KMS-11 (cell line): Measurements from ENCODE around the gene TGM3.

Experiments
- H2AFZ ChIP-seq: fragments of 200-600 bp; sonication (generic); 2 replicates; pipeline ENCODE4 v1.6.1; 2016; ENCODE audit warnings: antibody characterized with exemption, mixed run types, low read depth
- H3K27ac ChIP-seq: fragments of 200-600 bp; sonication (generic); 2 replicates; pipeline ENCODE4 v1.6.1; 2016; ENCODE audit warnings: mild to moderate bottlenecking, mixed run types
- H3K27me3 ChIP-seq: fragments of 200-600 bp; sonication (generic); 2 replicates; pipeline ENCODE4 v1.6.1; 2017; ENCODE audit warnings: mild to moderate bottlenecking, low read depth, mixed run types, moderate library complexity; ENCODE audit not compliant: insufficient read depth
- H3K36me3 ChIP-seq: fragments of 200-600 bp; sonication (generic); 2 replicates; pipeline ENCODE4 v1.6.1; 2017; ENCODE audit warnings: mild to moderate bottlenecking, mixed run types; ENCODE audit not compliant: insufficient read depth
- H3K4me1 ChIP-seq: fragments of 200-600 bp; sonication (generic); 2 replicates; pipeline ENCODE4 v1.6.1; 2016; ENCODE audit warnings: mild to moderate bottlenecking, low read depth, mixed run types; ENCODE audit not compliant: poor library complexity, severe bottlenecking
- H3K4me2 ChIP-seq: fragments of 200-600 bp; sonication (generic); 2 replicates; pipeline ENCODE4 v1.7.0; 2016; ENCODE audit warnings: mild to moderate bottlenecking, mixed run types
- H3K4me3 ChIP-seq: fragments of 200-600 bp; sonication (generic); IDR thresholded peaks from 2 replicates; pipeline ENCODE4 v1.6.1; 2017; ENCODE audit warnings: low read depth, low read length, mixed read lengths; ENCODE audit not compliant: insufficient read depth
- H3K79me2 ChIP-seq: fragments of 200-600 bp; sonication (generic); 2 replicates; pipeline ENCODE4 v1.6.1; 2016; ENCODE audit warnings: low read depth, mixed run types; ENCODE audit not compliant: insufficient read depth
- H3K9ac ChIP-seq: fragments of 200-600 bp; sonication (generic); 2 replicates; pipeline ENCODE4 v1.6.1; 2016; ENCODE audit warnings: mild to moderate bottlenecking, mixed run types
- H4K20me1 ChIP-seq: fragments of 200-600 bp; sonication (generic); 2 replicates; pipeline ENCODE4 v1.6.1; 2016; ENCODE audit warnings: mild to moderate bottlenecking, mixed run types; ENCODE audit not compliant: insufficient read depth
- CTCF ChIP-seq: fragments of 200-600 bp; sonication (generic); conservative IDR thresholded peaks from 2 replicates; pipeline ENCODE4 v1.6.1; 2017; ENCODE audit warnings: low read depth, mild to moderate bottlenecking, antibody characterized with exemption, low read length, moderate library complexity, mixed read lengths

TGM3 gene

GRCh38 chr20:2305479-2305878 is 9.7 kb downstream of the TGM3 start:
- Histone ChIP-seq H4K20me1 (no peaks in the 10 kb centered on the region), H3K27ac (no peak overlapping the region), H3K27me3 (no peaks in the 10 kb centered on the region), H3K4me3 (no peak overlapping the region), H3K36me3 (no peaks in the 10 kb centered on the region), H3K4me1 (no peaks in the 10 kb centered on the region), H2AFZ (no peak overlapping the region), H3K4me2 (no peak overlapping the region), H3K79me2 (no peaks in the 10 kb centered on the region), H3K9ac (no peak overlapping the region)
- no peak for TF ChIP-seq CTCF

- Histone ChIP-seq H3K79me2 (no peaks in the 10 kb centered on the region), H3K36me3 (no peaks in the 10 kb centered on the region), H3K9ac (no peak overlapping the region), H4K20me1 (no peaks in the 10 kb centered on the region), H3K27me3 (no peaks in the 10 kb centered on the region), H3K4me2 (no peak overlapping the region), H3K4me1 (no peaks in the 10 kb centered on the region), H2AFZ (no peak overlapping the region), H3K27ac (no peak overlapping the region), H3K4me3 (no peak overlapping the region)
- TF ChIP-seq CTCF = no peak
These were observed 10.1 kb downstream of the TGM3 start for GRCh38 chr20:2305946-2306345.

GRCh38 chr20:2307136-2307535 is 11.3 kb downstream of the TGM3 start:
- no peak overlapping the region for H3K4me2 ChIP-seq
- no peak overlapping the region for H2AFZ ChIP-seq
- H3K4me1 ChIP-seq = no peaks in the 10 kb centered on the region
- H3K36me3 ChIP-seq = no peaks in the 10 kb centered on the region
- no peak overlapping the region for H3K4me3 ChIP-seq
- no peak for TF ChIP-seq CTCF
- no peak overlapping the region for H3K27ac ChIP-seq
- H3K27me3 ChIP-seq = no peaks in the 10 kb centered on the region
- no peaks in the 10 kb centered on the region for H3K79me2 ChIP-seq
- no peaks in the 10 kb centered on the region for H4K20me1 ChIP-seq
- H3K9ac ChIP-seq = no peak overlapping the region

GRCh38 chr20:2311329-2311728 is 15.5 kb downstream of the TGM3 start:
- Histone ChIP-seq H3K36me3 (no peaks in the 10 kb centered on the region), H3K27ac (no peak overlapping the region), H3K27me3 (no peaks in the 10 kb centered on the region), H3K79me2 (no peaks in the 10 kb centered on the region), H3K9ac (no peak overlapping the region), H3K4me1 (no peaks in the 10 kb centered on the region), H3K4me2 (no peak overlapping the region), H4K20me1 (no peaks in the 10 kb centered on the region), H3K4me3 (no peak overlapping the region), H2AFZ (no peak overlapping the region)
- TF ChIP-seq CTCF = no peak

- H2AFZ ChIP-seq = no peak overlapping the region
- H3K27me3 ChIP-seq = no peaks in the 10 kb centered on the region
- H3K27ac ChIP-seq = no peak overlapping the region
- no peaks in the 10 kb centered on the region for H3K4me1 ChIP-seq
- no peak overlapping the region for H3K4me3 ChIP-seq
- TF ChIP-seq CTCF = no peak
- H3K36me3 ChIP-seq = no peaks in the 10 kb centered on the region
- H3K79me2 ChIP-seq = no peaks in the 10 kb centered on the region
- H4K20me1 ChIP-seq = no peaks in the 10 kb centered on the region
- H3K9ac ChIP-seq = no peak overlapping the region
- H3K4me2 ChIP-seq = no peak overlapping the region
These were observed 17.1 kb downstream of the TGM3 start for GRCh38 chr20:2312876-2313275.
